Astrocyte (in vitro differentiated cells and primary cell): Measurements from ENCODE around the gene GXYLT2. TPM values are rescaled to one million over a fixed set of nuclear protein-coding genes. Genes with fewer than 3 reads are reported as not detected.

Source experiments
- DNase-seq: peaks from one replicate; pipeline ENCODE4 v3.0.0-alpha.2; 2010; ENCODE audit warnings: low read depth
- FAIRE-seq: peaks from 2 replicates; lab custom pipeline; 2011; peaks lifted over from hg19 to GRCh38; lab: Jason Lieb, UNC
- H2AFZ ChIP-seq: 2 replicates; pipeline ENCODE4 v1.6.0; 2012; ENCODE audit warnings: low read depth, low read length, inconsistent platforms
- H3K27ac ChIP-seq: 2 replicates; pipeline ENCODE4 v1.5.1; 2011; ENCODE audit warnings: low read depth, low read length, inconsistent platforms
- H3K27me3 ChIP-seq: 2 replicates; pipeline ENCODE4 v1.6.0; 2011; ENCODE audit warnings: low read length, inconsistent platforms; ENCODE audit not compliant: insufficient read depth
- H3K36me3 ChIP-seq: 2 replicates; pipeline ENCODE4 v1.5.1; 2011; ENCODE audit warnings: low read length, inconsistent platforms; ENCODE audit not compliant: insufficient read depth
- H3K4me1 ChIP-seq: 2 replicates; pipeline ENCODE4 v1.5.1; 2011; ENCODE audit warnings: low read length, inconsistent platforms; ENCODE audit not compliant: insufficient read depth
- H3K4me2 ChIP-seq: 2 replicates; pipeline ENCODE4 v1.6.0; 2012; ENCODE audit warnings: low read length, inconsistent platforms
- H3K4me3 ChIP-seq: 2 replicates; pipeline ENCODE4 v1.5.1; 2011; ENCODE audit warnings: low read depth, mild to moderate bottlenecking, low read length, inconsistent platforms; ENCODE audit not compliant: insufficient read depth
- H3K79me2 ChIP-seq: 2 replicates; pipeline ENCODE4 v1.6.0; 2012; ENCODE audit warnings: mild to moderate bottlenecking, low read length, inconsistent platforms; ENCODE audit not compliant: insufficient read depth
- H3K9ac ChIP-seq: 2 replicates; pipeline ENCODE4 v1.6.0; 2012; ENCODE audit warnings: mild to moderate bottlenecking, low read length, inconsistent platforms
- H3K9me3 ChIP-seq: 2 replicates; pipeline ENCODE4 v1.5.1; 2012; ENCODE audit warnings: low read depth, mild to moderate bottlenecking, low read length, inconsistent platforms; ENCODE audit not compliant: insufficient read depth
- H4K20me1 ChIP-seq: 2 replicates; pipeline ENCODE4 v1.6.0; 2012; ENCODE audit warnings: low read length, inconsistent platforms; ENCODE audit not compliant: insufficient read depth
- H3K27ac Mint-ChIP-seq: one replicate; pipeline ENCODE4 v1.8.0; 2021; ENCODE audit warnings: mild to moderate bottlenecking, mixed read lengths; ENCODE audit not compliant: unreplicated experiment
- H3K27me3 Mint-ChIP-seq: one replicate; pipeline ENCODE4 v1.8.0; 2021; ENCODE audit warnings: low read depth, mixed read lengths; ENCODE audit not compliant: unreplicated experiment
- H3K36me3 Mint-ChIP-seq: one replicate; pipeline ENCODE4 v1.8.0; 2021; ENCODE audit warnings: low read depth, mixed read lengths; ENCODE audit not compliant: unreplicated experiment
- H3K4me1 Mint-ChIP-seq: one replicate; pipeline ENCODE4 v1.8.0; 2021; ENCODE audit warnings: low read depth, mixed read lengths; ENCODE audit not compliant: unreplicated experiment
- H3K4me3 Mint-ChIP-seq: one replicate; pipeline ENCODE4 v1.8.0; 2021; ENCODE audit warnings: mild to moderate bottlenecking, moderate library complexity, mixed read lengths; ENCODE audit not compliant: unreplicated experiment
- H3K9me3 Mint-ChIP-seq: one replicate; pipeline ENCODE4 v1.8.0; 2021; ENCODE audit warnings: mild to moderate bottlenecking, mixed read lengths; ENCODE audit not compliant: unreplicated experiment
- CTCF ChIP-seq: IDR thresholded peaks from 2 replicates; pipeline ENCODE4 v1.5.1; 2011; ENCODE audit warnings: low read depth, mild to moderate bottlenecking, inconsistent platforms, low read length, moderate library complexity; ENCODE audit not compliant: insufficient read depth
- EZH2 ChIP-seq: IDR thresholded peaks from 2 replicates; pipeline ENCODE4 v1.6.1; 2012; ENCODE audit warnings: mild to moderate bottlenecking, low read length, inconsistent platforms; ENCODE audit not compliant: insufficient read depth
- total RNA-seq: library from RNA; stranded (reverse); gene quantifications from 2 replicates; pipeline ENCODE4 v1.2.1, GENCODE V29; 2021

GXYLT2 gene
- total RNA-seq, 1 donor from 2014 or later = 62.6 TPM

GRCh38 chr3:73009750-73010149, 121.9 kb downstream of the GXYLT2 start:
- Mint-ChIP-seq H3K4me1 (peaks cover 19% of the 10 kb centered on the region), H3K36me3 (peaks cover 9% of the 10 kb centered on the region), H3K27ac (no peak overlapping the region), H3K27me3 (no peaks in the 10 kb centered on the region), H3K4me3 (no peak overlapping the region), H3K9me3 (no peaks in the 10 kb centered on the region)
- H3K4me2 ChIP-seq = no peak overlapping the region
- TF ChIP-seq CTCF (no peak), EZH2 (no peak)
- H3K9me3 ChIP-seq = no peaks in the 10 kb centered on the region
- FAIRE-seq = no peak
- no peak overlapping the region for H3K9ac ChIP-seq
- H3K27me3 ChIP-seq = no peaks in the 10 kb centered on the region
- DNase-seq = no peak
- H3K4me3 ChIP-seq = no peak overlapping the region
- H3K4me1 ChIP-seq = no peaks in the 10 kb centered on the region
- no peak overlapping the region for H3K27ac ChIP-seq
- peaks cover 6% of the 10 kb centered on the region for H3K36me3 ChIP-seq
- no peak overlapping the region for H2AFZ ChIP-seq
- peaks cover 97% of the 10 kb centered on the region for H4K20me1 ChIP-seq
- H3K79me2 ChIP-seq = peaks cover 100% of the 10 kb centered on the region

- no peak overlapping the region for H3K4me2 ChIP-seq
- H3K27ac ChIP-seq = no peak overlapping the region
- H3K79me2 ChIP-seq = peaks cover 100% of the 10 kb centered on the region
- H3K4me3 ChIP-seq = no peak overlapping the region
- H3K9me3 ChIP-seq = no peaks in the 10 kb centered on the region
- Mint-ChIP-seq H3K27me3 (no peaks in the 10 kb centered on the region), H3K36me3 (peaks cover 9% of the 10 kb centered on the region), H3K4me1 (peaks cover 19% of the 10 kb centered on the region), H3K27ac (no peak overlapping the region), H3K4me3 (no peak overlapping the region), H3K9me3 (no peaks in the 10 kb centered on the region)
- TF ChIP-seq CTCF (no peak), EZH2 (no peak)
- no peak overlapping the region for H2AFZ ChIP-seq
- peaks cover 6% of the 10 kb centered on the region for H3K36me3 ChIP-seq
- H3K27me3 ChIP-seq = no peaks in the 10 kb centered on the region
- H3K9ac ChIP-seq = no peak overlapping the region
- DNase-seq = no peak
- H4K20me1 ChIP-seq = peaks cover 97% of the 10 kb centered on the region
- FAIRE-seq = no peak
- H3K4me1 ChIP-seq = no peaks in the 10 kb centered on the region
These were observed 122.3 kb downstream of the GXYLT2 start for GRCh38 chr3:73010158-73010557.

GRCh38 chr3:73018298-73018697, 130.5 kb downstream of the GXYLT2 start:
- Mint-ChIP-seq H3K27ac (no peak overlapping the region), H3K27me3 (no peaks in the 10 kb centered on the region), H3K36me3 (peaks cover 6% of the 10 kb centered on the region), H3K4me3 (no peak overlapping the region), H3K4me1 (peaks cover 10% of the 10 kb centered on the region), H3K9me3 (no peaks in the 10 kb centered on the region)
- Histone ChIP-seq H3K79me2 (peaks cover 100% of the 10 kb centered on the region), H3K4me3 (no peak overlapping the region), H3K27ac (no peak overlapping the region), H3K9ac (no peak overlapping the region), H4K20me1 (peaks cover 95% of the 10 kb centered on the region), H3K4me2 (no peak overlapping the region), H3K4me1 (peaks cover 3% of the 10 kb centered on the region), H3K27me3 (no peaks in the 10 kb centered on the region), H3K36me3 (no peaks in the 10 kb centered on the region), H2AFZ (no peak overlapping the region), H3K9me3 (no peaks in the 10 kb centered on the region)
- TF ChIP-seq CTCF (no peak), EZH2 (no peak)
- FAIRE-seq (no peak), DNase-seq (no peak)
